Tibial nerve (tissue), 3 donors: ENCODE results near the gene CYP2C8.

Experiments
- POLR2A ChIP-seq, 2 donors: fragments of 450-650 bp; IDR thresholded peaks; one replicate each; pipeline ENCODE4 v1.6.1; 2017; ENCODE audit warnings: antibody characterized with exemption in 2 of 2, mild to moderate bottlenecking in 2 of 2, moderate library complexity in 2 of 2
- TF ChIP-seq, protein P1 (sequence below), 5 experiments: fragments of 200-600 bp in 3 of 5; fragments of 450-650 bp in 2 of 5; sonication (generic) in 3 of 5; IDR thresholded peaks; one replicate each; pipeline ENCODE4 v1.5.1; 2016 to 2019; ENCODE audit warnings: antibody characterized with exemption in 5 of 5, mild to moderate bottlenecking in 3 of 5, moderate library complexity in 2 of 5

DNA sequence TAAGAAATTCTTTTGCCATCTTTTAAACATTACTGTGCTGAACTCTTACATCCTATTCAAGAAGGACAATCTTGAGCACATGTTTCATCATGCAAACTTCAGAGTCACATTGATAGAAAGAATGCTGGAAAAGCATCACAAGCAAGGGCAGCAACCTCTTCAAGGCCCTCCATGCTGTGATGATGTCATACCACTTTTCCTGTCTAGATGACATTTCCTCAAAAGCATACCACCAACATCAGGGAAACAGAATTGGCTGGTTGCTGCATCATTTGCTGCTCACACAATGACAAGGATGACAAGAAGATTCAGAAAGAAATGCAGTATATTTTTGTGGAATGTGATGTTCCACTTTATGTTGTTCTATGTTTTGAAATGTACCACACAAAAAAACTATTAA, 37.6 kb downstream of the CYP2C8 start:
- TF ChIP-seq, protein P1, sequence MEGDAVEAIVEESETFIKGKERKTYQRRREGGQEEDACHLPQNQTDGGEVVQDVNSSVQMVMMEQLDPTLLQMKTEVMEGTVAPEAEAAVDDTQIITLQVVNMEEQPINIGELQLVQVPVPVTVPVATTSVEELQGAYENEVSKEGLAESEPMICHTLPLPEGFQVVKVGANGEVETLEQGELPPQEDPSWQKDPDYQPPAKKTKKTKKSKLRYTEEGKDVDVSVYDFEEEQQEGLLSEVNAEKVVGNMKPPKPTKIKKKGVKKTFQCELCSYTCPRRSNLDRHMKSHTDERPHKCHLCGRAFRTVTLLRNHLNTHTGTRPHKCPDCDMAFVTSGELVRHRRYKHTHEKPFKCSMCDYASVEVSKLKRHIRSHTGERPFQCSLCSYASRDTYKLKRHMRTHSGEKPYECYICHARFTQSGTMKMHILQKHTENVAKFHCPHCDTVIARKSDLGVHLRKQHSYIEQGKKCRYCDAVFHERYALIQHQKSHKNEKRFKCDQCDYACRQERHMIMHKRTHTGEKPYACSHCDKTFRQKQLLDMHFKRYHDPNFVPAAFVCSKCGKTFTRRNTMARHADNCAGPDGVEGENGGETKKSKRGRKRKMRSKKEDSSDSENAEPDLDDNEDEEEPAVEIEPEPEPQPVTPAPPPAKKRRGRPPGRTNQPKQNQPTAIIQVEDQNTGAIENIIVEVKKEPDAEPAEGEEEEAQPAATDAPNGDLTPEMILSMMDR (IDR thresholded peaks at IDR 0.05), result no peak
- TF ChIP-seq POLR2A (IDR thresholded peaks at IDR 0.05), result no peak
